ENCODE results near the gene FBXL12.
"Not testable (repeated sequence)": the region's sequence is repeated elsewhere in the genome, so short reads cannot be mapped to it uniquely, and the experiment has no call there.

DNA sequence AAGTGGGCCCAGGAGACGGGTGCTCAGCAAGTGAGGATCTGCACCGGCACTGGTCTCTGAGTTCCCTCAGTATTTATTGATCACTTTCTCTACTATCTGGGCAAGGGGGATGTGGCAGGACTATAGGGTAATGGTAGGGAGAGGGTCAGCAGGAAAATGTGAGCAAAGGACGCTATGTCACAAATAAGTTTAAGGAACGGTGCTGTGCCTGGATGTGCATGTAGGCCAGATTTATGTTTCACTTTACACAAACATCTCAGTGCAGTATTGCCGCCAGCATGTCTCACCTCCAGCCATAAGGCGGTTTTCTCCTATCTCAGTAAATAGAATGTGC, 34.7 kb downstream of the FBXL12 start:
- TF ChIP-seq, protein P1, sequence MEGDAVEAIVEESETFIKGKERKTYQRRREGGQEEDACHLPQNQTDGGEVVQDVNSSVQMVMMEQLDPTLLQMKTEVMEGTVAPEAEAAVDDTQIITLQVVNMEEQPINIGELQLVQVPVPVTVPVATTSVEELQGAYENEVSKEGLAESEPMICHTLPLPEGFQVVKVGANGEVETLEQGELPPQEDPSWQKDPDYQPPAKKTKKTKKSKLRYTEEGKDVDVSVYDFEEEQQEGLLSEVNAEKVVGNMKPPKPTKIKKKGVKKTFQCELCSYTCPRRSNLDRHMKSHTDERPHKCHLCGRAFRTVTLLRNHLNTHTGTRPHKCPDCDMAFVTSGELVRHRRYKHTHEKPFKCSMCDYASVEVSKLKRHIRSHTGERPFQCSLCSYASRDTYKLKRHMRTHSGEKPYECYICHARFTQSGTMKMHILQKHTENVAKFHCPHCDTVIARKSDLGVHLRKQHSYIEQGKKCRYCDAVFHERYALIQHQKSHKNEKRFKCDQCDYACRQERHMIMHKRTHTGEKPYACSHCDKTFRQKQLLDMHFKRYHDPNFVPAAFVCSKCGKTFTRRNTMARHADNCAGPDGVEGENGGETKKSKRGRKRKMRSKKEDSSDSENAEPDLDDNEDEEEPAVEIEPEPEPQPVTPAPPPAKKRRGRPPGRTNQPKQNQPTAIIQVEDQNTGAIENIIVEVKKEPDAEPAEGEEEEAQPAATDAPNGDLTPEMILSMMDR (IDR thresholded peaks at IDR 0.05): not testable (repeated sequence)
- not testable (repeated sequence) for TF ChIP-seq POLR2A (IDR thresholded peaks at IDR 0.05)

Measured in Peyer's patch (tissue), 4 donors.